Frontal cortex (tissue), 4 donors: Measurements from ENCODE around the gene BDP1. TPM values are rescaled to one million over a fixed set of nuclear protein-coding genes. Genes with fewer than 3 reads are reported as not detected.
"Not testable (repeated sequence)": the region's sequence is repeated elsewhere in the genome, so short reads cannot be mapped to it uniquely, and the experiment has no call there.

Experiments used
- DNase-seq, 2 donors: peaks; one replicate each; pipeline ENCODE4 v3.0.0; 2012; ENCODE audit warnings: low spot score in 2 of 2
- FAIRE-seq: peaks from 2 replicates; lab custom pipeline; 2012; peaks lifted over from hg19 to GRCh38; lab: Jason Lieb, UNC
- small RNA-seq: library from RNA; depleted of rRNA; stranded (forward); fragments of <200 nt; gene quantifications from one replicate; pipeline ENCODE3, GENCODE V24; 2014
- total RNA-seq: library from RNA; depleted of rRNA; stranded (reverse); fragments of >200 nt; gene quantifications from one replicate; pipeline ENCODE4 v1.2.3, GENCODE V29; 2014
- donor health status: control.
- donor health status: control.
- donor health status: control.

The BDP1 gene
- total RNA-seq, 1 donor from 2014 or later = 87.2 TPM

DNA sequence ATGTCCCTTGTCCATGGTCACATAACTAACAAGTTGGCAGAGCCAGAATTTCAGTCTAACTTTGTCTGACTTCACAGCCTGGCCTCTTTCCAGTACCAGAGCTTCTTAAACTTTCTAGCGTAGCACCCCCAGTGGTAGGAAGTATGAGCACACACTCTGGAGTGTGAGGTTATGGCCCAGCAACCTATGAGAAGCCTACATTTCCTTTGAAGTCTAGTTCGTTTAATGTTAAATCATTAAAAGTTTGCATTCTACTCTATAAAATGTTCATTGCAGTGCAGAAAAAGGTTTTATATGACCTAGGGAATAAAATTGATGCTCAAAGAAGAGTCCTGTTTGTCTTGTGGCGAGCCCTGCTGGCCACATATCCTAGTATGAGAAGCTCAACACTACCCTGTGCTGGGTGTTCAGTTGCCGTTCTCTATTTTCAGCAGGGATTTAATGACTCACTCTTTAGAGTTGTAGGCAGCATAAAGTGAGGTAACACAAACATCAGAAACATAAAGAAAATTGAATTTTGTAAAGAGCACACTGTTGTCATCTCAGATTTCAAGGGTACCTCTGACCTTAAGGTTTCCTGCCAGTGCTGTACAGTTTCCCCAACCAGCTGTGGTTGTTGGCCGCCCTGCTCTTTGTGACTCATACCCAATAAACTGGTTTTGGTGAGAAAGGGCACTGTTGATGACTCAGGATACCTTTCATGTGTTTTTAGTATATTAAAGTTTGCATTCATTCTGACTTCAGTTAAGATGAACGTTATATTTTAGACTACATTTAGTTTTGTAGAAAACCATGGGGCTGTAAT is 146.0 kb downstream of the BDP1 start:
- no peak for FAIRE-seq
- peak in 1 of 2 donors; percentile 30 for DNase-seq

GRCh38 chr5:71609916-71610315 is 154.5 kb downstream of the BDP1 start:
- DNase-seq, FAIRE-seq: not testable (repeated sequence)

DNA sequence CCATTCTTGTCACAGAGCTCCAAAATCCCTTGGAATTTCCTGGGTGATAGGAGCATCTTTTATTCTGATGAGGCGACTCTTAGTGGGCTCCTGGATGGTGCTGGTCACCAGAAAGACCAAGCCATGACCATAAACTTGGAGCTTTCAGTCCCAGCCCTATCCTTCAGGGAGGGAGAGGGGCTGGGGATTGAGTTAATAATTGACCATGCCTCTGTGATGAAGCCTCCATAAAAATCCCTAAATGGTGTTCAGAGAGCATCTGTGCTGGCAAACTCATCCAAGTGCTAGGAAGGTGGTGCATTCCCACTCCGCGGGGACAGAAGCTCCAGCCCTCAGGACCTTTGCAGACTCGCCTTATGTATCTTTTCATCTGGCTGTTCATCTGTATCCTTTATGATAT is 160.4 kb downstream of the BDP1 start:
- FAIRE-seq = no peak
- no peak for DNase-seq

Small RNAs within 50 kb of the gene (small RNA-seq; reads per million reads assigned to genes)
- gene HMGN1P12 = not detected

Other genes starting within 250 kb of the BDP1 start
- gene MCCC2, start 131.7 kb downstream of the BDP1 start, total RNA-seq = 12.2 TPM